Measurements from ENCODE around the gene HNRNPL.

DNA sequence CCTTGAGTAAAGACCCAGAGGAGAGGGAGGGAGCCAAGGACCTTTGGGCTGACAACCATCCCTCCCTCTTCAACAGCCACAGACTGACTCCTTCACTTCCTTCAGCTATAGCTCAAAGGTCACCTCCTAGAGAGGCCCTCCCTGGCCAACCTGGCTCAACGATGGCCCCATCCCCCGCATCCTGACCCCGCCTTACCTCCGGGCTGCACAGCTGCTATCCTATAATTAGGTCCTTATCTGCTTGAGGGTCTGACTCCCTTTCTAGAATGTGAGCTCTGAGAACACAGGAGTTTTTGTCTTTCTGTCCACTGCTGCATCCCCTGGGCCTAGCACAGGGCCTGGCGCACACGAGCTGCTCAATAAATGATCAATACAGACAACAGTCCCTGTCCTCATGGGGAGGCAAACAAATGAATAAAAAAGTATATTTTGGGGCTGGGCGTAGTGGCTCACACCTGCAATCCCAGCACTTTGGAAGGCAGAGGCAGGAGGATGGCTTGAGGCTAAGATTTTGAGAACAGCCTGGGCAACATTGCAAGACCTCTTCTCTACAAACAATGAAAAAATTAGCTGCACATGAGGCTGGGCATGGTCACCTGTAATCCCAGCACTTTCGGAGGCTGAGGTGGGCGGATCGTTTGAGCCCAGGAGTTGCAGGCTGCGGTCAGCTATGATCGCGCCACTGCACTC is 30.4 kb downstream of the HNRNPL start:
- TF ChIP-seq, protein P1, sequence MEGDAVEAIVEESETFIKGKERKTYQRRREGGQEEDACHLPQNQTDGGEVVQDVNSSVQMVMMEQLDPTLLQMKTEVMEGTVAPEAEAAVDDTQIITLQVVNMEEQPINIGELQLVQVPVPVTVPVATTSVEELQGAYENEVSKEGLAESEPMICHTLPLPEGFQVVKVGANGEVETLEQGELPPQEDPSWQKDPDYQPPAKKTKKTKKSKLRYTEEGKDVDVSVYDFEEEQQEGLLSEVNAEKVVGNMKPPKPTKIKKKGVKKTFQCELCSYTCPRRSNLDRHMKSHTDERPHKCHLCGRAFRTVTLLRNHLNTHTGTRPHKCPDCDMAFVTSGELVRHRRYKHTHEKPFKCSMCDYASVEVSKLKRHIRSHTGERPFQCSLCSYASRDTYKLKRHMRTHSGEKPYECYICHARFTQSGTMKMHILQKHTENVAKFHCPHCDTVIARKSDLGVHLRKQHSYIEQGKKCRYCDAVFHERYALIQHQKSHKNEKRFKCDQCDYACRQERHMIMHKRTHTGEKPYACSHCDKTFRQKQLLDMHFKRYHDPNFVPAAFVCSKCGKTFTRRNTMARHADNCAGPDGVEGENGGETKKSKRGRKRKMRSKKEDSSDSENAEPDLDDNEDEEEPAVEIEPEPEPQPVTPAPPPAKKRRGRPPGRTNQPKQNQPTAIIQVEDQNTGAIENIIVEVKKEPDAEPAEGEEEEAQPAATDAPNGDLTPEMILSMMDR (IDR thresholded peaks at IDR 0.05; ENCODE audit: low read depth, low read length) = no peak
- no peak for TF ChIP-seq POLR2A (IDR thresholded peaks at IDR 0.05; ENCODE audit: extremely low read depth, insufficient read length)
- TF ChIP-seq, protein P2, sequence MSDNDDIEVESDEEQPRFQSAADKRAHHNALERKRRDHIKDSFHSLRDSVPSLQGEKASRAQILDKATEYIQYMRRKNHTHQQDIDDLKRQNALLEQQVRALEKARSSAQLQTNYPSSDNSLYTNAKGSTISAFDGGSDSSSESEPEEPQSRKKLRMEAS (IDR thresholded peaks at IDR 0.05; ENCODE audit: low read depth, low read length) = no peak
